ENCODE data around the gene SERTAD2. TPM values are rescaled to one million over a fixed set of nuclear protein-coding genes. Genes with fewer than 3 reads are reported as not detected.

The SERTAD2 gene
- total RNA-seq, 1 donor from 2014 or later: 41.5 TPM

DNA sequence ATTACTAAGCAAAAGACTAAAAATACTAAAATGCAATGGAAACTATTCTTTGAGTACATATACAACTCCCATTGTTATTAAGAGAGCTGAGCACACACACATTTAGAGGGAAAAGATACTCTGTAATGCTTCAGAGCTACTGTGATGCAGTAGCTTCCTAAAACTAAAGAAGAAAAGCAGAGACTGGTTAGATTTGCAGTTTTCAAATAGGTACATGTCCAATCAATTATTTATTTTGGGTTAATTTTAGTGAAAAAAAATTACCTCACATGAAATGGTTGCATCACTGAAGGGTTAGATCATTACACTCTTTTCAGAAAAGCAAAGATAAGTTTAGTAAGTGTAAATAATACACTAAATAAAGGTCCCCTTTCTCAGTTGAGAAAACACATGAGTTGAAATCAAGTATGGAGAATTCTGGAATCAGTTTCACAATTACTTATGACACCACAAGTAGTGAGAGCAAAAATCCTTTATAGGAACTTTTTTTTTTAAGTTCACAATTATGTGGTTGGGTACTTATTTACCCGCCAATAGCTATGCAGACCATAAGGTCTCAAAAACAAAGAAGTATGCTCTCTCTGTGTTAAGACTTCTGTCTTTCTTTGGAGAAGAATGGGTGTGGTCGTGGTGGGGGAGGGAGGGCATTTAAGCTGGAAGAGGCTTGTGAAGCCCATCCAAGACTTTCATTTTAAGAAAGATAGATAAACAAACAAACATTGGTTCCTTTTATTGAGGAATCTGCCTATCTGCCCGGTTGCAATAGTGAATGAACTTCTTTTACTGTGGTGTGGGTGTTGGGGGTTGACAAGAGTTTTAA is 25.3 kb upstream of the SERTAD2 start:
- Mint-ChIP-seq H3K27me3 (ENCODE audit: low read depth) (no peaks in the 10 kb centered on the region), H3K9me3 (peaks cover 3% of the 10 kb centered on the region), H3K36me3 (no peaks in the 10 kb centered on the region), H3K4me3 (no peak overlapping the region), H3K4me1 (peaks cover 9% of the 10 kb centered on the region), H3K27ac (no peak overlapping the region)
- TF ChIP-seq, protein P1, sequence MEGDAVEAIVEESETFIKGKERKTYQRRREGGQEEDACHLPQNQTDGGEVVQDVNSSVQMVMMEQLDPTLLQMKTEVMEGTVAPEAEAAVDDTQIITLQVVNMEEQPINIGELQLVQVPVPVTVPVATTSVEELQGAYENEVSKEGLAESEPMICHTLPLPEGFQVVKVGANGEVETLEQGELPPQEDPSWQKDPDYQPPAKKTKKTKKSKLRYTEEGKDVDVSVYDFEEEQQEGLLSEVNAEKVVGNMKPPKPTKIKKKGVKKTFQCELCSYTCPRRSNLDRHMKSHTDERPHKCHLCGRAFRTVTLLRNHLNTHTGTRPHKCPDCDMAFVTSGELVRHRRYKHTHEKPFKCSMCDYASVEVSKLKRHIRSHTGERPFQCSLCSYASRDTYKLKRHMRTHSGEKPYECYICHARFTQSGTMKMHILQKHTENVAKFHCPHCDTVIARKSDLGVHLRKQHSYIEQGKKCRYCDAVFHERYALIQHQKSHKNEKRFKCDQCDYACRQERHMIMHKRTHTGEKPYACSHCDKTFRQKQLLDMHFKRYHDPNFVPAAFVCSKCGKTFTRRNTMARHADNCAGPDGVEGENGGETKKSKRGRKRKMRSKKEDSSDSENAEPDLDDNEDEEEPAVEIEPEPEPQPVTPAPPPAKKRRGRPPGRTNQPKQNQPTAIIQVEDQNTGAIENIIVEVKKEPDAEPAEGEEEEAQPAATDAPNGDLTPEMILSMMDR (IDR thresholded peaks at IDR 0.05; ENCODE audit: unreplicated experiment): no peak
- no peak for DNase-seq (ENCODE audit: low spot score in 2 of 2, unreplicated experiment in 2 of 2)

DNA sequence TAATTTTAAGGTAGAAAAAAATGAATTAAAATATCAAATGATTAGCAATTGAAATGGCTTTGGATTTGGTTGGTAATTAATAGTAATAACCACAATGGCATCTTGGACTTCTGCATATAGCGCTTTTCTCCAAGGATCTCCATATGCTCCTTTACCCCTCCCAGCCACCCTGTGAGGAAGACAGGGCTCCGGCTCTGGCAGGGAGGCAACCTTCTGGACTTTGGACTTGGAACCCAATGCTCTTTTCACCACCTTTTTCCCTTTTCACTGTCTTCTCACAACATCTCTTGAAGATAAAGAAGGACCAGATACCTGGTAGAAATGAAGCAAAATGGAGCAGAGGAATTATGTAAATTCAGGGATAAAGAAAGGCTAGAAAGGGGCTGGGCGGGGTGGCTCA is 23.8 kb upstream of the SERTAD2 start:
- Mint-ChIP-seq H3K9me3 (peaks cover under 1% of the 10 kb centered on the region), H3K4me1 (peaks cover 9% of the 10 kb centered on the region), H3K27ac (no peak overlapping the region), H3K36me3 (no peaks in the 10 kb centered on the region), H3K27me3 (ENCODE audit: low read depth) (no peaks in the 10 kb centered on the region), H3K4me3 (no peak overlapping the region)
- TF ChIP-seq, protein P1 (IDR thresholded peaks at IDR 0.05; ENCODE audit: unreplicated experiment): no peak
- DNase-seq (ENCODE audit: low spot score in 2 of 2, unreplicated experiment in 2 of 2): no peak

DNA sequence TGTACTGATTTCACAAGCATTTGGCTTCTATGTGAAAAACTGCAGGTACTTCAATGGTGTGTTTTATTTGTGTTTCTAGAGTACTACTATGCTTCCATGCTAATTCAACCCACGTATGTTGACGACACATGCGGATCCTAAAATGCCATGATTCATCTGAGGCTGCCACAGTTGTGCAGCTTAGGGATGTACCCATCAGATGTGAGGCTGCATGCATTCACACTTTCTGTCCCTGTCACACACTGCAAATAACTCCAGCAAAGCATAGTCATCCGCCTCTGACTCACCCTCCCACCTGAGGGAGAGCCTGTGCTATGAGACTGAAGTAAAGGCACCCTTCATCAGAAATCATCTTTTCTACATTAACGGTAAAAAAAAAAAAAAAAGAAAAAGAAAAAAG is 22.1 kb upstream of the SERTAD2 start:
- Mint-ChIP-seq H3K4me1 (peaks cover 9% of the 10 kb centered on the region), H3K4me3 (no peak overlapping the region), H3K27ac (no peak overlapping the region), H3K36me3 (peaks cover 2% of the 10 kb centered on the region), H3K9me3 (no peaks in the 10 kb centered on the region), H3K27me3 (ENCODE audit: low read depth) (no peaks in the 10 kb centered on the region)
- TF ChIP-seq, protein P1 (IDR thresholded peaks at IDR 0.05; ENCODE audit: unreplicated experiment): no peak
- no peak for DNase-seq (ENCODE audit: low spot score in 2 of 2, unreplicated experiment in 2 of 2)

DNA sequence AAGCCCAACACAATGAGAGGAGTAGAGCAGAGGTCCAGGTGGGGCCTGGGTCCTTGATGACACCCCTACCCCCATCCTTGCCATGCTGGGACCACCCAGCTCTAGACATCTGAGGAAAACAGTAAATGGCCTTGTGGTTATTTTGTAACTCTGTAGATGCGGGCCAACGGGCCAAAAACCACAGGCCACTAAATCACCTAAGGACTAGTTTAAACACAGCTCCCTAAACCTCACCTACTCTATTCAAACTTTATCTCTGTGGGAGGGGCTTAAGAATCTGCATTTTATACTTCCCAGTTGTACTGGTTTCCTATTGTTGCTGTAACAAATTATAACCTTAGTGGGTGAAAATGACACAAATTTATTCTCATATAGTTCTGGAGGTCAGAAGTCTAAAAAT is 19.0 kb upstream of the SERTAD2 start:
- no peak overlapping the region for H3K27ac Mint-ChIP-seq
- peaks cover 2% of the 10 kb centered on the region for H3K36me3 Mint-ChIP-seq
- no peak for DNase-seq (ENCODE audit: low spot score in 2 of 2, unreplicated experiment in 2 of 2)
- TF ChIP-seq, protein P1 (IDR thresholded peaks at IDR 0.05; ENCODE audit: unreplicated experiment): no peak
- no peaks in the 10 kb centered on the region for H3K4me1 Mint-ChIP-seq
- no peaks in the 10 kb centered on the region for H3K9me3 Mint-ChIP-seq
- no peak overlapping the region for H3K4me3 Mint-ChIP-seq
- H3K27me3 Mint-ChIP-seq (ENCODE audit: low read depth): no peaks in the 10 kb centered on the region

DNA sequence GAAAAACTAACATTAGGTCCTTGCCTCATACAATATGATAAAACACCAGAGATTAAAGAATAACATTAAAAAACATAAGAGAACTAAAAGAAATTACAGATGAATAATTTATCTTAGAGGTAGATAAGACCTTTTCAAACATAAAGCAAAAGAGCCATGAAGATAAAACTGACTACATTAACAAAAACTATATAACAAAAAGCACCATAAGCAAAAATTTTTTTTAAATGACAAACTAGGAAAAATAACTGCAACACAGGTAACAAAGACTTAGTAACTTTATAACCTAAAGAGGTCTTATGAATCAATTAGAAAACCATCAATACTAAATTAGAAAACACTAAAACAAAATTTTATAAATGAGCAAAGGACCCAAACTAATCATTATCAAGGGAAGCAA is 16.3 kb upstream of the SERTAD2 start:
- no peak overlapping the region for H3K4me3 Mint-ChIP-seq
- TF ChIP-seq, protein P1 (IDR thresholded peaks at IDR 0.05; ENCODE audit: unreplicated experiment): no peak
- H3K27me3 Mint-ChIP-seq (ENCODE audit: low read depth): no peaks in the 10 kb centered on the region
- no peaks in the 10 kb centered on the region for H3K9me3 Mint-ChIP-seq
- no peak for DNase-seq (ENCODE audit: low spot score in 2 of 2, unreplicated experiment in 2 of 2)
- no peak overlapping the region for H3K27ac Mint-ChIP-seq
- H3K36me3 Mint-ChIP-seq: peaks cover 2% of the 10 kb centered on the region
- H3K4me1 Mint-ChIP-seq: no peaks in the 10 kb centered on the region
